Peyer's patch (tissue), 4 donors: ENCODE measurements around the gene PRKCZ.

Source experiments
- CTCF ChIP-seq, 6 experiments: fragments of 450-650 bp in 4 of 6; fragments of 200-600 bp in 2 of 6; sonication (generic) in 1 of 6; IDR thresholded peaks; one replicate each; pipeline ENCODE4 v1.5.1; 2017 to 2019; ENCODE audit warnings: antibody characterized with exemption in 6 of 6, mild to moderate bottlenecking in 3 of 6, moderate library complexity in 1 of 6
- POLR2A ChIP-seq, 2 donors: fragments of 450-650 bp; IDR thresholded peaks; one replicate each; pipeline ENCODE4 v1.5.1; 2017; ENCODE audit warnings: antibody characterized with exemption in 2 of 2, mild to moderate bottlenecking in 2 of 2, moderate library complexity in 2 of 2

- TF ChIP-seq CTCF (IDR thresholded peaks at IDR 0.05) (no peak), POLR2A (IDR thresholded peaks at IDR 0.05) (no peak)
Observed at GRCh38 chr1:2156866-2157265, 106.7 kb downstream of the PRKCZ start.
